Measurements from ENCODE around the gene ABHD17C.

ABHD17C gene

DNA sequence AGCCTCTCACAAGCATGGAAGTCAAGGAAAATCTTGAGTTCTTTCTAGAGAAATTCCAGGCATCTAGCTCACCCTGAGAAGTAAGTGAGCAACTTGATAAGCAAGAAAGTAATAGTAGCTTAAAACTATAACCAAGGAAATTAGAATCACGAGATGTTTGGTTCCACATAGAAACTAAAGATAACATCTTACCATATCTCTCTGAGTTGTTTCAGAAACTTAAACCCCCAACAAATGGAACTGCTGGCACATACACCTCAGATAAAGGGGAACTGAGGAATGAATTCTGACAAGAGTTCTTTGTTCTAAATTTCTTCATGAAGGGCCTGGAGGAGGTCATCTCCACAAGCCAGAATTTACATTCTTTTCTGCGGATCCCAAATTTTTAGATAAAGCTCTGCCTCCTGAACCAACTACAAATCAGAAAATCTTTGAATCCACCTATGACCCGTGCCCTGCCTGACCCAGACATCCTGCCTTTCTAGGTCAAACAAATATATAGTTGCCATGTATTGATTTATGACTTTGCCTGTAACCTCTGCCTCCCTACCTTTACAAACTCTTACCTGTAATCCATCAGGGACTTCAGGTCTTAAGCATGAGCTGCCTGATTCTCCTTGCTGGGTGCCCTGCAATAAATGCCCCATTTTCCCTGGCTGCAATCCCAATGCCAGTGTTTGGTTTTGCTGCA, 26.4 kb upstream of the ABHD17C start:
- WGBS, 2 experiments (ENCODE audit: insufficient coverage in 2 of 2), result 80 to 88% methylated on average over 1 of the region's 3 CpGs
- Histone ChIP-seq H3K27ac (ENCODE audit: low read depth, low read length, severe bottlenecking) (no peak overlapping the region), H3K4me3 (ENCODE audit: extremely low read depth, insufficient read depth, low read length, poor library complexity, severe bottlenecking) (no peak overlapping the region), H3K4me1 (ENCODE audit: control insufficient read depth, insufficient read depth, low read length, poor library complexity, severe bottlenecking) (no peaks in the 10 kb centered on the region), H3K36me3 (ENCODE audit: control insufficient read depth, insufficient read depth, low read length) (no peaks in the 10 kb centered on the region), H3K9me3 (ENCODE audit: control insufficient read depth, low read length) (no peaks in the 10 kb centered on the region)

- no peaks in the 10 kb centered on the region for H3K9me3 ChIP-seq (ENCODE audit: control insufficient read depth, low read length)
- no peak overlapping the region for H3K4me3 ChIP-seq (ENCODE audit: extremely low read depth, insufficient read depth, low read length, poor library complexity, severe bottlenecking)
- no peaks in the 10 kb centered on the region for H3K4me1 ChIP-seq (ENCODE audit: control insufficient read depth, insufficient read depth, low read length, poor library complexity, severe bottlenecking)
- H3K27ac ChIP-seq (ENCODE audit: low read depth, low read length, severe bottlenecking), result no peak overlapping the region
- 75 to 96% methylated on average over 1 to 2 of the region's 2 CpGs for WGBS, 2 experiments (ENCODE audit: insufficient coverage in 2 of 2)
- no peaks in the 10 kb centered on the region for H3K36me3 ChIP-seq (ENCODE audit: control insufficient read depth, insufficient read depth, low read length)
These were observed 25.3 kb upstream of the ABHD17C start for GRCh38 chr15:80669663-80670273.

- H3K27ac ChIP-seq (ENCODE audit: low read depth, low read length, severe bottlenecking), result no peak overlapping the region
- no peaks in the 10 kb centered on the region for H3K4me1 ChIP-seq (ENCODE audit: control insufficient read depth, insufficient read depth, low read length, poor library complexity, severe bottlenecking)
- H3K36me3 ChIP-seq (ENCODE audit: control insufficient read depth, insufficient read depth, low read length), result no peaks in the 10 kb centered on the region
- WGBS, 2 experiments (ENCODE audit: insufficient coverage in 2 of 2), result 84% methylated on average over 6 of the region's 6 CpGs
- no peak overlapping the region for H3K4me3 ChIP-seq (ENCODE audit: extremely low read depth, insufficient read depth, low read length, poor library complexity, severe bottlenecking)
- no peaks in the 10 kb centered on the region for H3K9me3 ChIP-seq (ENCODE audit: control insufficient read depth, low read length)
These were observed 21.4 kb upstream of the ABHD17C start for GRCh38 chr15:80673561-80674244.

DNA sequence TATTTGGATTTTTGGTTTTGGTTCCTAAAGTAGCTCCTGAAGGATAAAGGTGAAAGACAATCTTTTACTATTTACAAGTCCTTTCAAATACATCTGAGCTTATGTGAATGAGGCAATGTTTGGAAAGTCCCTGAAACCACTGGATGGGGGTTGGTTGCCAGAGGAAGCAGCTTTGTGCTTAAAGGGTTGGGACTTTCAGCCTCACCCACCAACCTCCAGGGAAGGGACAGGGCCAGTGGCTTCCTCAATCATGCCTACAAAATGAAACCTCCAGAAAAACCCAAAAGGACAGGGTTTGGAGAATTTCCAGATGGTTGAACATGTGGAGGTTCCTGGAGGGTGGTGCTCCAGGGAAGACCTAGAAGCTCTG, 20.9 kb upstream of the ABHD17C start:
- no peak overlapping the region for H3K27ac ChIP-seq (ENCODE audit: low read depth, low read length, severe bottlenecking)
- H3K9me3 ChIP-seq (ENCODE audit: control insufficient read depth, low read length), result no peaks in the 10 kb centered on the region
- no peak overlapping the region for H3K4me3 ChIP-seq (ENCODE audit: extremely low read depth, insufficient read depth, low read length, poor library complexity, severe bottlenecking)
- no peaks in the 10 kb centered on the region for H3K4me1 ChIP-seq (ENCODE audit: control insufficient read depth, insufficient read depth, low read length, poor library complexity, severe bottlenecking)
- H3K36me3 ChIP-seq (ENCODE audit: control insufficient read depth, insufficient read depth, low read length), result no peaks in the 10 kb centered on the region

- Histone ChIP-seq H3K4me3 (ENCODE audit: extremely low read depth, insufficient read depth, low read length, poor library complexity, severe bottlenecking) (no peak overlapping the region), H3K4me1 (ENCODE audit: control insufficient read depth, insufficient read depth, low read length, poor library complexity, severe bottlenecking) (no peaks in the 10 kb centered on the region), H3K9me3 (ENCODE audit: control insufficient read depth, low read length) (no peaks in the 10 kb centered on the region), H3K36me3 (ENCODE audit: control insufficient read depth, insufficient read depth, low read length) (no peaks in the 10 kb centered on the region), H3K27ac (ENCODE audit: low read depth, low read length, severe bottlenecking) (no peak overlapping the region)
- WGBS, 2 experiments (ENCODE audit: insufficient coverage in 2 of 2), result 81 to 100% methylated on average over 2 of the region's 2 CpGs
These were observed 18.1 kb upstream of the ABHD17C start for GRCh38 chr15:80677041-80677440.

GRCh38 chr15:80679167-80679803, 15.8 kb upstream of the ABHD17C start:
- Histone ChIP-seq H3K4me3 (ENCODE audit: extremely low read depth, insufficient read depth, low read length, poor library complexity, severe bottlenecking) (no peak overlapping the region), H3K9me3 (ENCODE audit: control insufficient read depth, low read length) (no peaks in the 10 kb centered on the region), H3K36me3 (ENCODE audit: control insufficient read depth, insufficient read depth, low read length) (no peaks in the 10 kb centered on the region), H3K27ac (ENCODE audit: low read depth, low read length, severe bottlenecking) (no peak overlapping the region), H3K4me1 (ENCODE audit: control insufficient read depth, insufficient read depth, low read length, poor library complexity, severe bottlenecking) (no peaks in the 10 kb centered on the region)
- WGBS, 2 experiments (ENCODE audit: insufficient coverage in 2 of 2), result 73 to 98% methylated on average over 6 of the region's 7 CpGs

DNA sequence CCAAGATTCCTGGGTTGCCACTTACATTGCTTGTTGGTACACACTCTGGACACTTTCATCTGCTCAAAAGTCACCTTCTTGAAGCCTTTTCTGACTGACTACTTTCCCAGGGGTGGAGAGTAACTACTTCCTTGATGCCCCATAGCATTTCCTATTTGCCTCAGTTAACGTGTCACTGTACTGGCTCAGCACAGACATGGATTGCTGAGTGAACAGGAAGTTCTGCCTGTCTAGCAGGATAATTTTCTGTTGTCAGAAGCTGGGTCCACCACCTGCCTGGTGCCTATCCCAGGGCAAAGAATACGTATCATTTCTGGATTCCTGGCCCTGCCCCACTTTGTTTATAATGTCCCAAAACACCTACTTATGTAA, 15.3 kb upstream of the ABHD17C start:
- 86 to 91% methylated on average over 1 to 2 of the region's 2 CpGs for WGBS, 2 experiments (ENCODE audit: insufficient coverage in 2 of 2)
- Histone ChIP-seq H3K4me3 (ENCODE audit: extremely low read depth, insufficient read depth, low read length, poor library complexity, severe bottlenecking) (no peak overlapping the region), H3K9me3 (ENCODE audit: control insufficient read depth, low read length) (no peaks in the 10 kb centered on the region), H3K36me3 (ENCODE audit: control insufficient read depth, insufficient read depth, low read length) (no peaks in the 10 kb centered on the region), H3K27ac (ENCODE audit: low read depth, low read length, severe bottlenecking) (no peak overlapping the region), H3K4me1 (ENCODE audit: control insufficient read depth, insufficient read depth, low read length, poor library complexity, severe bottlenecking) (no peaks in the 10 kb centered on the region)

DNA sequence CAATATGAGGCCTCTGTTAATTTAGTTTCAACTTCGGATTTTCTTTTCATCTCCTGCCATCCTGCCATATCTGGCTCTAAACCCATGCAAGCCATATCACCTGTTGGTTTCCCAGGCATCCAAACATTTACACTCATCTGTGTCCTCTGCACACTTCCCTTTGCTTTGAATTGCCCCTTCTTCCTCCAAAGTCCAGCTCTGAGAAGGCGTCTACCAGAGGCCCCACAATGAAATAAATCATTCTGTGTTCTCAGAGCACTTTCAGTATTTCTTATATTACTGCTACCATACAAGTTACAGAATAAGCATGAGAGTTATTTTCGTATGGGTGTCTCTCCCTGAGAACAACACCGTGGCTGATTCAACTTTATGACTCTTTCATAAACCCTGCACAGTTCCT, 12.9 kb upstream of the ABHD17C start:
- 96 to 100% methylated on average over 1 to 2 of the region's 4 CpGs for WGBS, 2 experiments (ENCODE audit: insufficient coverage in 2 of 2)
- Histone ChIP-seq H3K4me3 (ENCODE audit: extremely low read depth, insufficient read depth, low read length, poor library complexity, severe bottlenecking) (no peak overlapping the region), H3K36me3 (ENCODE audit: control insufficient read depth, insufficient read depth, low read length) (no peaks in the 10 kb centered on the region), H3K27ac (ENCODE audit: low read depth, low read length, severe bottlenecking) (no peak overlapping the region), H3K9me3 (ENCODE audit: control insufficient read depth, low read length) (no peaks in the 10 kb centered on the region), H3K4me1 (ENCODE audit: control insufficient read depth, insufficient read depth, low read length, poor library complexity, severe bottlenecking) (no peaks in the 10 kb centered on the region)

DNA sequence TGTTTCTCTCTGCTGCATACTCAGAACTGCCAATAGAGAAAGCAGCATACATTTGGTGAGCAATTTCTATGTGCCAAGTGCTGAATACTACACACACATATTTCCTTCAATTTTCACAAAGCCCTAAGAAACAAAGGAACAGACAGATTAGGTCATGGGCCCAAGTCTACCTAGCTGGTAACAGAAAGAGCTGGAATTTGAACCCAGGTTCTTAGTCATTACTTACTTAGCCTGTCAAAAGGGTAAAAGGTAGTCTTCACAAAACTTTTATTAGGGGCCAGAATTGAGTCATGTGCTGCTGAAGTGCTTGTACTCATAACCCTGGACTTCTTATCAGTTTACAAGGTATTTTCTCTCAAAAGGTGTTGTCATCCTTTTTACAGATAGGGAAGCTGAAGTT, 10.4 kb upstream of the ABHD17C start:
- H3K9me3 ChIP-seq (ENCODE audit: control insufficient read depth, low read length), result no peaks in the 10 kb centered on the region
- H3K4me3 ChIP-seq (ENCODE audit: extremely low read depth, insufficient read depth, low read length, poor library complexity, severe bottlenecking), result no peak overlapping the region
- no peaks in the 10 kb centered on the region for H3K4me1 ChIP-seq (ENCODE audit: control insufficient read depth, insufficient read depth, low read length, poor library complexity, severe bottlenecking)
- H3K36me3 ChIP-seq (ENCODE audit: control insufficient read depth, insufficient read depth, low read length), result no peaks in the 10 kb centered on the region
- no peak overlapping the region for H3K27ac ChIP-seq (ENCODE audit: low read depth, low read length, severe bottlenecking)

GRCh38 chr15:80685628-80686027, 9.5 kb upstream of the ABHD17C start:
- Histone ChIP-seq H3K4me1 (ENCODE audit: control insufficient read depth, insufficient read depth, low read length, poor library complexity, severe bottlenecking) (no peaks in the 10 kb centered on the region), H3K9me3 (ENCODE audit: control insufficient read depth, low read length) (no peaks in the 10 kb centered on the region), H3K36me3 (ENCODE audit: control insufficient read depth, insufficient read depth, low read length) (no peaks in the 10 kb centered on the region), H3K27ac (ENCODE audit: low read depth, low read length, severe bottlenecking) (no peak overlapping the region), H3K4me3 (ENCODE audit: extremely low read depth, insufficient read depth, low read length, poor library complexity, severe bottlenecking) (no peak overlapping the region)
- 100% methylated on average over 1 of the region's 1 CpG for WGBS, 2 experiments (ENCODE audit: insufficient coverage in 2 of 2)

GRCh38 chr15:80689294-80689693, 5.8 kb upstream of the ABHD17C start:
- Histone ChIP-seq H3K27ac (ENCODE audit: low read depth, low read length, severe bottlenecking) (no peak overlapping the region), H3K9me3 (ENCODE audit: control insufficient read depth, low read length) (no peaks in the 10 kb centered on the region), H3K4me3 (ENCODE audit: extremely low read depth, insufficient read depth, low read length, poor library complexity, severe bottlenecking) (no peak overlapping the region), H3K36me3 (ENCODE audit: control insufficient read depth, insufficient read depth, low read length) (no peaks in the 10 kb centered on the region), H3K4me1 (ENCODE audit: control insufficient read depth, insufficient read depth, low read length, poor library complexity, severe bottlenecking) (no peaks in the 10 kb centered on the region)
